Right lobe of liver (tissue), 4 donors: ENCODE data around the gene DIS3.

Experiments
- POLR2A ChIP-seq: fragments of 450-650 bp; IDR thresholded peaks from one replicate; pipeline ENCODE4 v1.6.1; 2017; ENCODE audit warnings: antibody characterized with exemption, mild to moderate bottlenecking
- TF ChIP-seq, protein P1 (sequence below), 4 donors: fragments of 200-600 bp in 3 of 4; fragments of 450-650 bp in 1 of 4; IDR thresholded peaks; one replicate each; pipeline versions ENCODE4 v1.5.1 to v1.8.0; 2016 to 2022; ENCODE audit warnings: antibody characterized with exemption in 4 of 4, mild to moderate bottlenecking in 2 of 4
- donor health status: DM: no; HTN: no; CAD: no.
- donor health status: DM: no; HTN: no; CAD: no.
- donor health status: DM: no; HTN: yes; CAD: no.

DNA sequence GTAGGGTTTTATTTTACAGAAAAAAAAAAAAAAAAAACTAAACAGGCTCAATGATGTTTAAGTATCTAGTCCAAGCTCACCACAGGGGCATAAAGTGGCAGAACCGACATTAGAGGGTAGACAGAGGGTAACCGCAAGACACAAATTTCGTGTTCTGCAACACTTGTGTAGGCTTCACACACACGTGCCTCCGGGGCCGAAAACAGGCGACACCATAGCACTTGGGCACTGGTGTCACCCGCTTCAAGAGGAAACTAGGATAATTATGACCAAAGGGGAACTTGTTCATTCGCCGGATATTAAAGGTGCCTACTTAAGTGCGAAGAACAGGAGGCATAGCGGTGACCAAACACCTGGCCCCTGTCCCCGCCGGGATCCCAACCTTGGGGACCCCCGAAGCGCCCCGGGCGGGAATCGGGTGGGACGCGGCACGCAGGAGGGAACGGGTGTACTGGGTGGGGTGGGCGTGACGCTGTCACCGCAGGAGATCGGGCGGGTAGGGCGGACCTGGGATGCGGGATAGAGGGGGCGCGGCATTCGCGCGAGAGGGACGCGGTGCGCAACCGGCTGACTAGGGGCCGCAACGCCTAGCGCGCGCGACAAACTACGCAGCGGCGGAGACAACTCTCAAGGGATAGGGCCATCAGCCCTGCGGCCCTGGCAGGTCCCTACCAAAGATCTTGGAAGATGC is 54.8 kb downstream of the DIS3 start:
- TF ChIP-seq, protein P1, sequence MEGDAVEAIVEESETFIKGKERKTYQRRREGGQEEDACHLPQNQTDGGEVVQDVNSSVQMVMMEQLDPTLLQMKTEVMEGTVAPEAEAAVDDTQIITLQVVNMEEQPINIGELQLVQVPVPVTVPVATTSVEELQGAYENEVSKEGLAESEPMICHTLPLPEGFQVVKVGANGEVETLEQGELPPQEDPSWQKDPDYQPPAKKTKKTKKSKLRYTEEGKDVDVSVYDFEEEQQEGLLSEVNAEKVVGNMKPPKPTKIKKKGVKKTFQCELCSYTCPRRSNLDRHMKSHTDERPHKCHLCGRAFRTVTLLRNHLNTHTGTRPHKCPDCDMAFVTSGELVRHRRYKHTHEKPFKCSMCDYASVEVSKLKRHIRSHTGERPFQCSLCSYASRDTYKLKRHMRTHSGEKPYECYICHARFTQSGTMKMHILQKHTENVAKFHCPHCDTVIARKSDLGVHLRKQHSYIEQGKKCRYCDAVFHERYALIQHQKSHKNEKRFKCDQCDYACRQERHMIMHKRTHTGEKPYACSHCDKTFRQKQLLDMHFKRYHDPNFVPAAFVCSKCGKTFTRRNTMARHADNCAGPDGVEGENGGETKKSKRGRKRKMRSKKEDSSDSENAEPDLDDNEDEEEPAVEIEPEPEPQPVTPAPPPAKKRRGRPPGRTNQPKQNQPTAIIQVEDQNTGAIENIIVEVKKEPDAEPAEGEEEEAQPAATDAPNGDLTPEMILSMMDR (IDR thresholded peaks at IDR 0.05), result no peak
- TF ChIP-seq POLR2A, result no peak
